Mesenchymal stem cell (in vitro differentiated cells and primary cell): ENCODE data around the gene NTRK2.

Experiments used
- DNase-seq: peaks from one replicate; pipeline ENCODE4 v3.0.0-alpha.2; 2013
- H2AFZ ChIP-seq: one replicate; pipeline ENCODE4 v1.6.1; 2013; ENCODE audit warnings: low read depth, mild to moderate bottlenecking, control low read depth, inconsistent platforms, low read length, moderate library complexity
- H2AK5ac ChIP-seq: 2 replicates; pipeline ENCODE4 v1.6.1; 2013; ENCODE audit warnings: low read length, moderate library complexity, mild to moderate bottlenecking, inconsistent platforms; ENCODE audit not compliant: severe bottlenecking
- H2BK120ac ChIP-seq: one replicate; pipeline ENCODE4 v1.6.1; 2013; ENCODE audit warnings: low read depth, mild to moderate bottlenecking, inconsistent platforms, low read length, moderate library complexity
- H2BK12ac ChIP-seq, 2 experiments: one replicate each; pipeline ENCODE4 v1.6.1; 2013; ENCODE audit warnings: inconsistent platforms in 2 of 2, low read length in 2 of 2, mild to moderate bottlenecking in 2 of 2, moderate library complexity in 2 of 2, control low read depth in 1 of 2
- H2BK15ac ChIP-seq: one replicate; pipeline ENCODE4 v1.6.1; 2013; ENCODE audit warnings: mild to moderate bottlenecking, low read depth, inconsistent platforms; ENCODE audit not compliant: poor library complexity, severe bottlenecking
- H2BK5ac ChIP-seq: 2 replicates; pipeline ENCODE4 v1.6.1; 2013; ENCODE audit warnings: low read depth, mild to moderate bottlenecking, low read length, control low read depth, inconsistent platforms; ENCODE audit not compliant: poor library complexity, severe bottlenecking
- H3K14ac ChIP-seq, 2 experiments: one replicate each; pipeline ENCODE4 v1.6.1; 2013; ENCODE audit warnings: inconsistent platforms in 2 of 2, low read length in 2 of 2, control low read depth in 1 of 2, mild to moderate bottlenecking in 1 of 2, moderate library complexity in 1 of 2
- H3K18ac ChIP-seq, 2 experiments: one replicate each; pipeline ENCODE4 v1.6.1; 2013; ENCODE audit warnings: inconsistent platforms in 2 of 2, low read length in 2 of 2, control low read depth in 1 of 2, low read depth in 1 of 2, mild to moderate bottlenecking in 1 of 2
- H3K23ac ChIP-seq, 2 experiments: one replicate each; pipeline ENCODE4 v1.6.1; 2013; ENCODE audit warnings: inconsistent platforms in 2 of 2, low read length in 2 of 2, mild to moderate bottlenecking in 2 of 2, moderate library complexity in 2 of 2, control low read depth in 1 of 2
- H3K27ac ChIP-seq: 2 replicates; pipeline ENCODE4 v1.5.1; 2013; ENCODE audit warnings: mild to moderate bottlenecking, moderate library complexity, low read length, control low read depth, inconsistent platforms; ENCODE audit not compliant: poor library complexity, severe bottlenecking
- H3K27me3 ChIP-seq, 2 experiments: 2 replicates each; pipeline versions ENCODE4 v1.6.1 to v1.7.0; 2013; ENCODE audit warnings: low read length in 2 of 2, mild to moderate bottlenecking in 2 of 2, moderate library complexity in 2 of 2, control low read depth in 1 of 2, inconsistent platforms in 1 of 2; ENCODE audit not compliant: control insufficient read depth in 1 of 2, insufficient read depth in 1 of 2
- H3K36me3 ChIP-seq, 2 experiments: 2 replicates each; pipeline versions ENCODE4 v1.6.1 to v1.7.0; 2013; ENCODE audit warnings: low read length in 2 of 2, control low read depth in 1 of 2, inconsistent platforms in 1 of 2, low read depth in 1 of 2, mild to moderate bottlenecking in 1 of 2; ENCODE audit not compliant: insufficient read depth in 2 of 2, control insufficient read depth in 1 of 2
- H3K4ac ChIP-seq, 2 experiments: one replicate each; pipeline ENCODE4 v1.6.1; 2013; ENCODE audit warnings: inconsistent platforms in 2 of 2, low read length in 2 of 2, mild to moderate bottlenecking in 2 of 2, moderate library complexity in 2 of 2, control low read depth in 1 of 2, low read depth in 1 of 2
- H3K4me1 ChIP-seq: 2 replicates; pipeline ENCODE4 v1.6.1; 2013; ENCODE audit warnings: low read depth, low read length, control low read depth; ENCODE audit not compliant: control insufficient read depth, insufficient read depth
- H3K4me2 ChIP-seq: 2 replicates; pipeline ENCODE4 v1.6.1; 2013; ENCODE audit warnings: low read length, mild to moderate bottlenecking, inconsistent platforms; ENCODE audit not compliant: poor library complexity, severe bottlenecking
- H3K4me3 ChIP-seq, 2 experiments: 2 replicates each; pipeline versions ENCODE4 v1.5.1 to v1.7.0; 2013; ENCODE audit warnings: low read length in 2 of 2, mild to moderate bottlenecking in 2 of 2, control low read depth in 1 of 2, low read depth in 1 of 2; ENCODE audit not compliant: insufficient read depth in 1 of 2
- H3K79me1 ChIP-seq: replicated peaks from 2 replicates; pipeline ENCODE4 v1.6.1; 2013; ENCODE audit warnings: mild to moderate bottlenecking, control low read depth, low read length, inconsistent platforms; ENCODE audit not compliant: poor library complexity, severe bottlenecking
- H3K9ac ChIP-seq: 2 replicates; pipeline ENCODE4 v1.7.0; 2013; ENCODE audit warnings: mild to moderate bottlenecking, low read length, moderate library complexity
- H3K9me3 ChIP-seq: 2 replicates; pipeline ENCODE4 v1.7.0; 2013; ENCODE audit warnings: mild to moderate bottlenecking, low read length; ENCODE audit not compliant: control insufficient read depth
- H4K8ac ChIP-seq: one replicate; pipeline ENCODE4 v1.6.1; 2013; ENCODE audit warnings: inconsistent platforms, mild to moderate bottlenecking, low read length, moderate library complexity
- H4K91ac ChIP-seq: one replicate; pipeline ENCODE4 v1.6.1; 2013; ENCODE audit warnings: mild to moderate bottlenecking, low read length, inconsistent platforms
- whole genome bisulfite sequencing: methylation state at CpG from one replicate; pipeline ENCODE4 v1.1.7; 2013; ENCODE audit warnings: mixed read lengths; 5-methylcytosine and 5-hydroxymethylcytosine counted together

The NTRK2 gene

DNA sequence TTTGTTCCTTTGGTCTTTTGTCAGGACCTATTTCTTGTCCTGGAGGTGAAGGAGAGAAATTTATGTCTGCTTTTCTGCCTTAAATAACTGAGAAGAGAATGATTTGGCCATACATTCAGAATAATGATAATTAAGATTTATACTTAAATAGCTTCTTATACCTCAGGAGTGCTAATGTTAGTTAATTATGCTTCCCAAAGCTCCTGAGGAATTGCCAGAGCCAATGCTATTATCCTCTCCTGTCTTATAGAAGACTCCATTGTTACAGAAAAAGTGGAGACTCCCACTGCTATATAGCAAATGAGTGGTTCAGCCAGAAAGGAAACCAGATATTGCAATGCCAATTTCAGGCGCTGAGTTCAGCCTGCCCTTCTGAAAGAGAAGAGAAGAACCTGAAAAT is 67.0 kb downstream of the NTRK2 start:
- H3K4me1 ChIP-seq, result no peaks in the 10 kb centered on the region
- H4K8ac ChIP-seq, result no peak overlapping the region
- H2BK15ac ChIP-seq, result no peak overlapping the region
- no peak overlapping the region for H2AFZ ChIP-seq
- H3K14ac ChIP-seq, result no peak overlapping the region
- no peak overlapping the region for H3K18ac ChIP-seq
- H2BK12ac ChIP-seq, result no peak overlapping the region
- H2AK5ac ChIP-seq, result no peak overlapping the region
- H4K91ac ChIP-seq, result no peak overlapping the region
- WGBS, result 82% methylated on average over 1 of the region's 1 CpG
- no peak overlapping the region for H3K27ac ChIP-seq
- H3K9ac ChIP-seq, result no peak overlapping the region
- no peak for DNase-seq
- no peak overlapping the region for H3K4me2 ChIP-seq
- no peaks in the 10 kb centered on the region for H3K36me3 ChIP-seq
- H3K4me3 ChIP-seq, result no peak overlapping the region
- H3K27me3 ChIP-seq, result peaks cover 0 to 4% of the 10 kb centered on the region in 2 experiments
- H2BK120ac ChIP-seq, result no peak overlapping the region
- H3K23ac ChIP-seq, result no peak overlapping the region
- no peaks in the 10 kb centered on the region for H3K9me3 ChIP-seq
- no peaks in the 10 kb centered on the region for H3K79me1 ChIP-seq
- H3K4ac ChIP-seq, result no peak overlapping the region
- no peak overlapping the region for H2BK5ac ChIP-seq

GRCh38 chr9:84738353-84738752 is 68.8 kb downstream of the NTRK2 start:
- Histone ChIP-seq H4K8ac (no peak overlapping the region), H3K36me3 (no peaks in the 10 kb centered on the region), H2BK5ac (no peak overlapping the region), H3K23ac (no peak overlapping the region), H3K27me3 (peaks cover 0 to 4% of the 10 kb centered on the region in 2 experiments), H2BK120ac (no peak overlapping the region), H3K18ac (no peak overlapping the region), H3K4me1 (no peaks in the 10 kb centered on the region), H3K4me2 (no peak overlapping the region), H2BK15ac (no peak overlapping the region), H3K4me3 (no peak overlapping the region), H3K4ac (no peak overlapping the region), H3K14ac (no peak overlapping the region), H4K91ac (no peak overlapping the region), H2AFZ (no peak overlapping the region), H2BK12ac (no peak overlapping the region), H3K9ac (no peak overlapping the region), H3K79me1 (no peaks in the 10 kb centered on the region), H3K9me3 (no peaks in the 10 kb centered on the region), H2AK5ac (no peak overlapping the region), H3K27ac (no peak overlapping the region)
- WGBS, result 57% methylated on average over 1 of the region's 1 CpG
- no peak for DNase-seq

DNA sequence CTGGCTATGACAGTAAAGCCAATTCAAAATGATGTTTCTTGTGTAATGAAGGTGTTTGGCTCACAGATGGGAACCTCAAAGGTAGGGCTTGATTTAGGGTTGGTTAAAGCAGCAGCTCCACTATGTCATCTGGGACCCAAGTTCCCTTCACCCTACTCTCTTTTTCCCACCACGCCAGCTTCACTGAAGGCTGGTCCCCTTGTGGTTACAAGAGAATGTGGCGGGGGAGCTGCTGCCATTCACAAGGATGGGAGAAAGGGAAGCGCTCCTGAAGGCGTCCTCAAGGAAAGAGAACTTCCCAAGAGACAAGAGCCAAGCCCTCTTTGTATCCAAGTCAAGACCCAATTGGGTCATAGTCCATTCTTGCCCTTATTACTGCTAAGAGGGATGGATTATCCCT is 72.7 kb downstream of the NTRK2 start:
- H2BK120ac ChIP-seq, result no peak overlapping the region
- no peak overlapping the region for H2BK12ac ChIP-seq
- no peak overlapping the region for H3K23ac ChIP-seq
- no peak overlapping the region for H4K8ac ChIP-seq
- no peak overlapping the region for H2BK5ac ChIP-seq
- H3K4me2 ChIP-seq, result no peak overlapping the region
- no peak overlapping the region for H3K4me3 ChIP-seq
- no peak overlapping the region for H2AK5ac ChIP-seq
- H3K36me3 ChIP-seq, result no peaks in the 10 kb centered on the region
- no peak overlapping the region for H2AFZ ChIP-seq
- H3K14ac ChIP-seq, result no peak overlapping the region
- H3K79me1 ChIP-seq, result no peaks in the 10 kb centered on the region
- peaks cover 0 to 4% of the 10 kb centered on the region in 2 experiments for H3K27me3 ChIP-seq
- no peak for DNase-seq
- no peak overlapping the region for H3K18ac ChIP-seq
- no peaks in the 10 kb centered on the region for H3K4me1 ChIP-seq
- no peak overlapping the region for H2BK15ac ChIP-seq
- no peak overlapping the region for H3K4ac ChIP-seq
- 85% methylated on average over 4 of the region's 4 CpGs for WGBS
- no peaks in the 10 kb centered on the region for H3K9me3 ChIP-seq
- no peak overlapping the region for H4K91ac ChIP-seq
- no peak overlapping the region for H3K9ac ChIP-seq
- H3K27ac ChIP-seq, result no peak overlapping the region

- no peak overlapping the region for H3K4me3 ChIP-seq
- DNase-seq, result no peak
- H2BK5ac ChIP-seq, result no peak overlapping the region
- 96% methylated on average over 7 of the region's 7 CpGs for WGBS
- H2BK12ac ChIP-seq, result no peak overlapping the region
- H2BK120ac ChIP-seq, result no peak overlapping the region
- H2AK5ac ChIP-seq, result no peak overlapping the region
- no peaks in the 10 kb centered on the region for H3K36me3 ChIP-seq
- H4K91ac ChIP-seq, result no peak overlapping the region
- no peaks in the 10 kb centered on the region for H3K79me1 ChIP-seq
- no peak overlapping the region for H4K8ac ChIP-seq
- no peak overlapping the region for H3K23ac ChIP-seq
- H3K4ac ChIP-seq, result no peak overlapping the region
- H3K27me3 ChIP-seq, result no peaks in the 10 kb centered on the region
- no peak overlapping the region for H2BK15ac ChIP-seq
- H3K18ac ChIP-seq, result no peak overlapping the region
- H3K4me2 ChIP-seq, result no peak overlapping the region
- H3K14ac ChIP-seq, result no peak overlapping the region
- H3K9ac ChIP-seq, result no peak overlapping the region
- H3K9me3 ChIP-seq, result no peaks in the 10 kb centered on the region
- no peaks in the 10 kb centered on the region for H3K4me1 ChIP-seq
- no peak overlapping the region for H2AFZ ChIP-seq
- no peak overlapping the region for H3K27ac ChIP-seq
Measured at GRCh38 chr9:84744195-84744594, 74.7 kb downstream of the NTRK2 start.
